ENCODE results near the gene SAMHD1.

GRCh38 chr20:36904690-36905089 lies 46.8 kb downstream of the SAMHD1 start:
- TF ChIP-seq CTCF (IDR thresholded peaks at IDR 0.05) (no peak), POLR2A (IDR thresholded peaks at IDR 0.05) (no peak)
